C4-2B (cell line): Measurements from ENCODE around the gene FBXO7.

Experiments used
- ZFX ChIP-seq: fragments of 450-650 bp; IDR thresholded peaks from 2 replicates; pipeline ENCODE4 v1.6.1; 2017
- TF ChIP-seq, protein P1 (sequence below): fragments of 450-650 bp; conservative IDR thresholded peaks from 2 replicates; pipeline ENCODE4 v1.5.1; 2017; ENCODE audit warnings: mild to moderate bottlenecking

DNA sequence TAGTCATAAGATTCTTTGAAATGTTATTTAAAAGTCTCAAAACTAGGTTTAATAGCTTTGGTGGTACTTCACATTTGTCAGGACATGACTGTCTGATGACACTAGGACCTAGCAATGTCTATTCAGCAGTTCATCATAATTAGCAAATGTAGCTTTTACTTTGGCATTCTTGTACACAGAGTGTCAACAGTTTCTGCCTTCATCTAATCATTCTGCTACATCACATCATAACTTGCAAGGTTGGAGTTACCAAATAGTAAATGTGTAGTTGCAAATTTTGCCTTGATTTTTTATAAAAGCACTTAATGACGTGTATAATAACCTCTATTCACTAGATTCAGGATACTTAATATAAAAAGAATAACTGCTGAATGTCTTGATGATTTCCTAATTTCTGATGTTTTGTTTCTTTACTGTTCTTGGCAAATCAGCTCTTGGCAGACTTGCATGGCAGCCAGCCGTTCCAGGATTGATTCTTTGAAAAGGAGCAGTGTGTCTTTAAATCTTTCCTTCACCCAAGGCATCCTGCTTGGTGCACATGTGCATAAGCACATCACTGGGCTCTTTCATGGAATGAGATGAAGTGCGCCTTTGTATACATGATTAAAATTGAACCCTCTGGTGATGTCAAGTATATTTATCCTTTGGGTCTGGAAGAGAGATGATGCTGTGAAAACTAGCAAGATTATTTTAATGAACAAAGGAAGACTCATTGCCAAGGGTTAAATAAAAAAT, 12.2 kb downstream of the FBXO7 start:
- TF ChIP-seq, protein P1, sequence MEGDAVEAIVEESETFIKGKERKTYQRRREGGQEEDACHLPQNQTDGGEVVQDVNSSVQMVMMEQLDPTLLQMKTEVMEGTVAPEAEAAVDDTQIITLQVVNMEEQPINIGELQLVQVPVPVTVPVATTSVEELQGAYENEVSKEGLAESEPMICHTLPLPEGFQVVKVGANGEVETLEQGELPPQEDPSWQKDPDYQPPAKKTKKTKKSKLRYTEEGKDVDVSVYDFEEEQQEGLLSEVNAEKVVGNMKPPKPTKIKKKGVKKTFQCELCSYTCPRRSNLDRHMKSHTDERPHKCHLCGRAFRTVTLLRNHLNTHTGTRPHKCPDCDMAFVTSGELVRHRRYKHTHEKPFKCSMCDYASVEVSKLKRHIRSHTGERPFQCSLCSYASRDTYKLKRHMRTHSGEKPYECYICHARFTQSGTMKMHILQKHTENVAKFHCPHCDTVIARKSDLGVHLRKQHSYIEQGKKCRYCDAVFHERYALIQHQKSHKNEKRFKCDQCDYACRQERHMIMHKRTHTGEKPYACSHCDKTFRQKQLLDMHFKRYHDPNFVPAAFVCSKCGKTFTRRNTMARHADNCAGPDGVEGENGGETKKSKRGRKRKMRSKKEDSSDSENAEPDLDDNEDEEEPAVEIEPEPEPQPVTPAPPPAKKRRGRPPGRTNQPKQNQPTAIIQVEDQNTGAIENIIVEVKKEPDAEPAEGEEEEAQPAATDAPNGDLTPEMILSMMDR, result no peak
- no peak for TF ChIP-seq ZFX
